Central memory CD8-positive, alpha-beta T cell (primary cell): ENCODE results near the gene C16orf82.
A peak's percentile ranks its signal among the peaks of the same experiment; 100 is the strongest.

ENCODE experiments used
- ATAC-seq: fragments of 150-1000 bp; cut with Tn5 transposase; replicated peaks from 2 replicates; pipeline ENCODE4 v1.10.0; 2022; ENCODE audit warnings: mild to moderate bottlenecking, moderate FRiP score, moderate number of reproducible peaks; ENCODE audit not compliant: poor library complexity, severe bottlenecking; ENCODE audit errors: extremely low read depth
- DNase-seq, 2 donors: peaks; one replicate each; pipeline ENCODE4 v3.0.0; 2021; ENCODE audit warnings: low spot score in 2 of 2
- H3K27ac Mint-ChIP-seq: one replicate; pipeline ENCODE4 v1.8.0; 2022; ENCODE audit warnings: low read depth, mild to moderate bottlenecking, moderate library complexity, mixed read lengths
- H3K27me3 Mint-ChIP-seq: one replicate; pipeline ENCODE4 v1.8.0; 2022; ENCODE audit warnings: mixed read lengths
- H3K36me3 Mint-ChIP-seq: one replicate; pipeline ENCODE4 v1.8.0; 2022; ENCODE audit warnings: mild to moderate bottlenecking, moderate library complexity, mixed read lengths; ENCODE audit not compliant: insufficient read depth
- H3K4me1 Mint-ChIP-seq: one replicate; pipeline ENCODE4 v1.8.0; 2022; ENCODE audit warnings: mixed read lengths
- H3K4me3 Mint-ChIP-seq: one replicate; pipeline ENCODE4 v1.8.0; 2022; ENCODE audit warnings: mild to moderate bottlenecking, moderate library complexity, mixed read lengths
- H3K9me3 Mint-ChIP-seq: one replicate; pipeline ENCODE4 v1.8.0; 2022; ENCODE audit warnings: mixed read lengths

The C16orf82 gene

DNA sequence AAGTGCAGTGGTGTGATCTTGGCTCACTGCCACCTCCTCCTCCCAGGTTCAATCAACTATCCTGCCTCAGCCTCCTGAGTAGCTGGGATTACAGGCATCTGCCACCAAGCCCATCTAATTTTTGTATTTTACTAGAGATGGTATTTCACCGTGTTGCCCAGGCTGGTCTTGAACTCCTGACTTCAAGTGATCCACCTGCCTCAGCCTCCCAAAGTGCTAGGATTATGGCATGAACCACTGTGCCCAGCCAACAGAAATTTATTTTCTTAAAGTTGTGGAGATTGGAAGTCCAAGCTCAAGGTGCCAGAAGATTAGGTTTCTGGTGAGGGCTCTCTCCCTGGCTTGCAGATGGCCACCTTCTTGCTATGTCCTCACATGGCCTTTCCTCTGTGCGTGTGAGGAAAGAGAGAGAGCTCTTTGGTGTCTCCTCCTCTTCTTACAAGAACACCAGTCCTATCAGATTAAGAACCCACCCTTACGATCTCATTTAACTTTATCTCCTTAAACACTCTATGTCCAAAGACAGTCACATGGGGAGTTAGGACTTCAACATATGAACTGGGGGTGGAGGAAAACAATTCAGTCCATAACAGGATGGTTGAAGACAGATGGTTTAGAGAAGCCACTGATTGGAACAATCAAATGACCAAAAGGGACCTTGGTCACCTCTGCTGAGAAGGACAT lies 31.8 kb downstream of the C16orf82 start:
- Mint-ChIP-seq H3K27me3 (peaks cover 74% of the 10 kb centered on the region), H3K9me3 (no peaks in the 10 kb centered on the region), H3K36me3 (peaks cover 4% of the 10 kb centered on the region), H3K4me1 (no peaks in the 10 kb centered on the region), H3K4me3 (no peak overlapping the region), H3K27ac (no peak overlapping the region)
- ATAC-seq, result no peak
- DNase-seq, result no peak

DNA sequence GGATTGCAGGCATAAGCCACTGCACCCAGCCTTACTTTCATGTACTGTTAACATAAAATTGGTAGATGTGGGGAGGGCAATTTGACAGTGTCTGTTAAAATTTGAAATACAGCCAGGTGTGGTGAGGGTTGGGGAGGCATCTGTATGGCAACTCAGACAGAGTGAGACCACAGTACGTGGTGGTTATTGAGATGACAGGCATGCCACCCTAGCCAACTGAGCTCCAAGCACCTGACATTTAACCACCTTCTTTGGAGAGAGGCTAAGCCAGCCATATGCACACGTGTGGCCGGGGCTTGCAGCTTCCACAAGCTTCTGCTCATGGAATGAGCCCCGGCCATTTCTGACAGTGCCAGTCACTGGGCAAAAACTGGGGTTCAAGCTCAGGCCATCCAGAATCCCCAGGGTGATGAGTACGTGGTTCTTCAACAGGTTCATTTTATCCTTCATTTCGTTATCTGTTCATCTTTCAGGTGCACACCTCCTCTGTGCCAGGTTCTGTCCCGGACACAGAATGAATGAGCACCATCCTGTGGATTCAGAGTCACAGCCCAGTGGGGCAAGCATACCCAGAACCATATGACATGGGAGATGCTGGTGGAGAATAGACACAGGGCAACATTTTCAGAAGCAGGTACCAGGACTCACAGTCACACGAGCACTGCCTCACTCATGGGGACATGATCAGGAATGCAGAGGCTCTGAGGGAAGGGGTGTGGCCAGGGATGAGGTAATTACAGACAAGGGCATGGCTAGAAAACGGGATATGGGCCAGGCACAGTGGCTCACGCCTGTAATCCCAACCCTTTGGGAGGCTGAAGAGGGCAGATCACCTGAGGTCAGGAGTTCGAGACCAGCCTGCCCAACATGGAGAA lies 36.2 kb downstream of the C16orf82 start:
- no peak overlapping the region for H3K4me3 Mint-ChIP-seq
- no peaks in the 10 kb centered on the region for H3K4me1 Mint-ChIP-seq
- H3K27me3 Mint-ChIP-seq, result peaks cover 42% of the 10 kb centered on the region
- no peaks in the 10 kb centered on the region for H3K36me3 Mint-ChIP-seq
- DNase-seq, result no peak
- no peak for ATAC-seq
- H3K9me3 Mint-ChIP-seq, result no peaks in the 10 kb centered on the region
- H3K27ac Mint-ChIP-seq, result no peak overlapping the region

DNA sequence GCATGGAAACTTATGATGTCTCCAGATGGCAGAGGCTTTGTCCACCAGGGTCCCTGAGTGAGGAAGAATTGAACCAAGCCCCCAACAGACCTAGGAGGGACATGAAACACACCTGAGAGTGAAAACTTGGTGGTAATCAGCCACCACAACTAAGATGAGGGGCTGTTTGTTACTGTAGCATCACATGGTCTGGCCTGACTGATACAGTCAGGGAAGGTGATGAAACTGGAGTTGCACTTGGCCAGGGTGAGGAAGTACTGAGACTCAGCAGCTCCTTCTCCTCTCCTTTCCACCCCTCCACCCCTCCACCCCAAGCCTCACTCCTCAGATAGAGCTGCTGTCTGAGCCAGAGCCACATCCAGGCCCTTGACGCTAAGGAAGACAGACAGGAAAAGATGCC lies 37.2 kb downstream of the C16orf82 start:
- Mint-ChIP-seq H3K27ac (no peak overlapping the region), H3K4me3 (no peak overlapping the region), H3K27me3 (peaks cover 32% of the 10 kb centered on the region), H3K36me3 (no peaks in the 10 kb centered on the region), H3K4me1 (no peaks in the 10 kb centered on the region), H3K9me3 (no peaks in the 10 kb centered on the region)
- no peak for ATAC-seq
- DNase-seq, result no peak

- Mint-ChIP-seq H3K9me3 (no peaks in the 10 kb centered on the region), H3K36me3 (no peaks in the 10 kb centered on the region), H3K4me1 (peaks cover 5% of the 10 kb centered on the region), H3K4me3 (no peak overlapping the region), H3K27ac (no peak overlapping the region), H3K27me3 (peaks cover 10% of the 10 kb centered on the region)
- ATAC-seq, result no peak
- DNase-seq, result no peak
Measured at GRCh38 chr16:27106305-27106704, 39.6 kb downstream of the C16orf82 start.

GRCh38 chr16:27107185-27107592 lies 40.5 kb downstream of the C16orf82 start:
- DNase-seq, result no peak
- Mint-ChIP-seq H3K4me1 (peaks cover 5% of the 10 kb centered on the region), H3K9me3 (no peaks in the 10 kb centered on the region)

DNA sequence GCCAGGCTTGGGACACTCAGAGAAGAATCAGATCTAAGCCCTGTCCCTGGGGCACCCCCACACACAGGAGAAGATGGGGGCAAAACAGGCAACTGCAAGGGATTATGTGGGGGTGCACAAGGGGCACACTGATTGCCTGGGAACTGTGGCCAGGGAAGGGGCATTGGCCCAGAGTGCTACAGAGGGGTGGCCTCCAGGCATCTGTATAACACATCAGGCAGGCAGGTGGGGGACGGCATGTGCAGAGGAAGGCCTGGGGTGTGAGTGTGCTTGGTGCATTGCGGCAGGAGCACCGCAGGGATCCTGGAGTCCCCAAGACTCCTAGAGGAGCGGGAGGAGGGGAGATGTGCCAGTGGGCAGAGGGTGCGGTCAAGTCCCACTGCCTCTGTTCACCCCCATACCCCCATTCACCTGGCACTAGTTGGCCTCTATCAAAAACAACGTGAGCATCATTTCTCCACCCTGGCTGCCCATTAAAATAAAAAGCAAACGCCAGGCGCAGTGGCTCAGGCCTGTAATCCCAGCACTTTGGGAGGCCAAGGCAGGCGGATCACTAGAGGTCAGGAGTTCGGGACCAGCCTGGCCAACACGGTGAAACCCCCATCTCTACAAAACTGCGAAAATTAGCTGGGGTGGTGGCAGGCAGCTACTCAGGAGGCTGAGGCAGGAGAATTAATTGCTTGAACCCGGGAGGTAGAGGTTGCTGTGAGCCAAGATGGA lies 41.5 kb downstream of the C16orf82 start:
- peaks cover 9% of the 10 kb centered on the region for H3K4me1 Mint-ChIP-seq
- peaks cover 1% of the 10 kb centered on the region for H3K36me3 Mint-ChIP-seq
- H3K4me3 Mint-ChIP-seq, result no peak overlapping the region
- H3K27me3 Mint-ChIP-seq, result peaks cover 4% of the 10 kb centered on the region
- H3K9me3 Mint-ChIP-seq, result no peaks in the 10 kb centered on the region
- no peak for ATAC-seq
- H3K27ac Mint-ChIP-seq, result no peak overlapping the region
- DNase-seq, result no peak

More at GRCh38 chr16:27107185-27107592, 40.5 kb downstream of the C16orf82 start:
- no peak for ATAC-seq
- H3K36me3 Mint-ChIP-seq, result no peaks in the 10 kb centered on the region
- H3K27ac Mint-ChIP-seq, result no peak overlapping the region
- no peak overlapping the region for H3K4me3 Mint-ChIP-seq
- peaks cover 10% of the 10 kb centered on the region for H3K27me3 Mint-ChIP-seq

GRCh38 chr16:27108826-27109665 lies 42.3 kb downstream of the C16orf82 start:
- Mint-ChIP-seq H3K36me3 (peaks cover 1% of the 10 kb centered on the region), H3K27ac (no peak overlapping the region), H3K4me1 (peaks cover 10% of the 10 kb centered on the region), H3K4me3 (peak overlapping the region; percentile 50), H3K9me3 (no peaks in the 10 kb centered on the region), H3K27me3 (no peaks in the 10 kb centered on the region)
- no peak for DNase-seq
- no peak for ATAC-seq

- Mint-ChIP-seq H3K36me3 (peaks cover 1% of the 10 kb centered on the region), H3K9me3 (no peaks in the 10 kb centered on the region), H3K27ac (no peak overlapping the region), H3K4me3 (peak overlapping the region; percentile 50), H3K4me1 (peaks cover 10% of the 10 kb centered on the region), H3K27me3 (peaks cover 1% of the 10 kb centered on the region)
- ATAC-seq (peak; percentile 64), DNase-seq (peak; percentile 62 to 71)
Measured at GRCh38 chr16:27109666-27110523, 43.2 kb downstream of the C16orf82 start.

GRCh38 chr16:27110524-27110896 lies 43.8 kb downstream of the C16orf82 start:
- Mint-ChIP-seq H3K4me1 (peaks cover 10% of the 10 kb centered on the region), H3K4me3 (no peak overlapping the region), H3K27me3 (peaks cover 8% of the 10 kb centered on the region), H3K9me3 (no peaks in the 10 kb centered on the region), H3K36me3 (peaks cover 1% of the 10 kb centered on the region), H3K27ac (no peak overlapping the region)
- DNase-seq (no peak), ATAC-seq (no peak)

- no peaks in the 10 kb centered on the region for H3K9me3 Mint-ChIP-seq
- H3K27ac Mint-ChIP-seq, result no peak overlapping the region
- DNase-seq (no peak), ATAC-seq (no peak)
- H3K27me3 Mint-ChIP-seq, result peaks cover 17% of the 10 kb centered on the region
- no peak overlapping the region for H3K4me3 Mint-ChIP-seq
- H3K36me3 Mint-ChIP-seq, result peaks cover 1% of the 10 kb centered on the region
- H3K4me1 Mint-ChIP-seq, result peaks cover 10% of the 10 kb centered on the region
Measured at GRCh38 chr16:27111486-27111885, 44.8 kb downstream of the C16orf82 start.

GRCh38 chr16:27112093-27112811 lies 45.5 kb downstream of the C16orf82 start:
- H3K4me3 Mint-ChIP-seq, result no peak overlapping the region
- peaks cover 10% of the 10 kb centered on the region for H3K4me1 Mint-ChIP-seq
- peaks cover 24% of the 10 kb centered on the region for H3K27me3 Mint-ChIP-seq
- H3K27ac Mint-ChIP-seq, result no peak overlapping the region
- DNase-seq (no peak), ATAC-seq (no peak)
- peaks cover 1% of the 10 kb centered on the region for H3K36me3 Mint-ChIP-seq
- no peaks in the 10 kb centered on the region for H3K9me3 Mint-ChIP-seq
